SIG-M5 treated with dmso at 0.1 percent for 504 hours (cell line): Measurements from ENCODE around the gene ARHGEF16.

Source experiments
- DNase-seq: peaks from one replicate; lab custom pipeline; 2025; ENCODE audit not compliant: unreplicated experiment; lab: John Stamatoyannopoulos, UW

Gene ARHGEF16

DNA sequence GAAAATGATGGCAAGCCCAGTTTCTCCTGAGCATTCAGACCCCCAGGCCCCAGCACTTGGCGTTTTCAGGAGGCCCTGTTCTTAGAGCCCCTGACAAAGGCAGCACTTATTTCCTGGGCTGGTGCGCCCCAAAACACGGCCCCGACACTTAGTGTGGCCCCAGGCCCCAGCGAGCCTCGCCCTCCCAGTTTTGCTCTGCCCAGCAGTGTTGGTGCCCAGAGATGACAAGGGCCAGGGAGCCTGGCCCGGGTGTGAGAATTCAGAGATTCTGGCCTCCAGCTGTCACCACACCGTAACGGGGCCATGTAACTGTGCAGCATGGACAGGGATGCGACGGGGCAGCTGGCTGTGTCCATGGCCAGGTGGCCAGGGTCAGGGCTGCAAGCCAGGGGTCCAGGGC, 18.0 kb upstream of the ARHGEF16 start:
- DNase-seq, result no peak

DNA sequence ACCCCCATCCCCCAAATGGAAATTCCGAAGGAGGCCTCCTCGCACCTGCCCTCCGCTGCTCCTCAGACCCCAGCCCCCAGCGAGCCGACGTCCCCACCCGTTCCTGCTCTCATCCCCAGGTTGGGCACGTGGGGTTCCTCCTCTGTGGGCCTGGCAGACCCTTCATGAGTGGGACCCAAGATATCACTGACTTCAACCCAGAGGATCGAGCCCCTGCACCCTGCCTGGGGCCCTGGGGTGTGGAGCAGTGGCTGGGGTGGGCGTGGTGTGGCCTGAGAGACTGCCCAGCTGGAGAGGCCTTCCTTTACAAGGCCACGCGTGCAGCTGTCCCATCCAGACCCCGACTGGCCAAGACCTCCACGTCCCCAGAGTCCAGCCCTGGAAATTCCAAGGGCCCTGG, 17.6 kb upstream of the ARHGEF16 start:
- DNase-seq, result no peak

DNA sequence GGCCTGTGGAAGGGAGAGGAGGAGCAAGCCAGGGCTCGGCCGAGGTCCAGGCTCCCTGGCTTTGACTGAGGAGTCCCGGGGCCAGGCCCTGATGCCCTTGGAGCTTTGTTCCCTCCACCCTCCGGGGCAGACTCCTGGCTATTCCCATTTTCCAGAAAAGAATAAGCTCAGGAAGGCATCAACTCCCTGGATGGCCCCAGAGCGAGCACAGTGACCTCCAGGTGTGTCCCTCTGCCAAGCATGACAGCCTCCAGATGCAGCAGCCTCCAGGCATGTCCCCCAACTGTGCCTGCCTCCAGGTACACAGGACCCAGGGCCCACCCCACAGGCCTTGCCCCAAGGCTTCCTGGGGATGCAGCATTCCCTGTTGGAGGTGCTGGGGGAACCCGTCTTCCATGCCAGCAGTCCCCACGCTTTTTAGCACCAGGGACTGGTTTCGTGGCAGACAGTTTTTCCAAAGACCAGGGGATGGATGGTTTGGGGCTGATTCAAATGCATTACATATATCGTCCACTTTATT, 15.7 kb upstream of the ARHGEF16 start:
- no peak for DNase-seq

DNA sequence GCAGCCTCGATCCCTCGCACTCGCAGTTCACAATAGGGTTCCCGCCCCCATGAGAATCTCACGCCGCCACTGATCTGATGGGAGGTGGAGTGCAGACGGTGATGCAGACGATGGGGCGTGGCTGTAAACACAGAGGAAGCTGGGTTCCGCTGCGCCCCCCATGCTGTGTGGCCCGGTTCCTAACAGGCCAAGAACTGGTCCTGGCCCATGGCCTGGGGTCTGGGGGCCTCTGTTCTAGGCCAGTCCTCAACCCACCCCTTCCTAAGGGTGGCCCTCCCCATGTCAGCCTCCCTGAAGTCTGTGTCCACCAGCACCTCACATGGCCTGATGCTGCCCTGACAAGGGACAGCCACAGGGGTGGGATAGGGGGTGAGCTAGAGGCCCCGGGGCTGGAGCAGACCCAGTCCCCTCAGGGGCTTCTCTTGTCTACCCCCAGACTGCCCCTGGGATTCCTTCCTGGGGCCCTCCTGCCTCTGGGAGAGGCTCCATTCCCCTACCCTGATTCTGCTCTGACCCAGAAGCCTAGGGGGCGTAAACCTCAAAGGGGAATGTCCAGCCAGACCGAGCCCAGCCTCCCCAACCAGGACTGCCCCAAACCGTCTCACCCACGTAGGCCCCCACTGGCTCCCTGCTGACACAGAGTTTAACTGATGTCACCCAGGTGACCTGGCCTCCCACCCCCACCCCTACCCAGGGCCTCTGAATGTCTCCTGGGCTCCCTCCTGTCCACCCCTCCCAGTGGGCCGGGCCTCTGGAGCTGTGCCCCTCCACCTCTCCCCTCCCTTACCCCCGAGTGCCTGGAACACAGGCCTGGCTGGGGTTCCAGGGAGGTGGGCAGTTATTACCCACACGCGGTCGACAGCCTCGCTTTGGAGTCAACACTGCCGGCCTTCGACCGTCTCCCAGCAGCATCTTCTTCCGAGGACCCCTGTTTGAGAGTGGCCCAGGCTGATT, 14.8 kb upstream of the ARHGEF16 start:
- no peak for DNase-seq

DNA sequence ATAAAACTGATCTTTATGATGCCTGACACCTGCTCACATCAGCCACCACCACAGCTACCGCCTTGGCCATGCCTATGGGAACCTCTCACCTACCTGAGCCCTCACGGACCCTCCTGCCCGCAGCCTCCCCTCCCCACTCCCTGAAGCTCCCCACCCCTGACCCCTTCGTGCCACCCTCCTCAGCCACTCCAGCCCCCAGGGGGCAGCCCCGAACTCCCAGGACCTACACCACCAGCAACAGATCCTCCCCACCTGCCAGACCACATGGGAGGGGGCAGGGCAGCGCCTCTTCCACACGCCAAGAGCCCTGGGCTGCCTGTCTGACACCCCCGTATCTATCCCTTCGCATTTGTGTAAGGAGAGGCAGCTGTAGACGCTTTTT, 14.2 kb upstream of the ARHGEF16 start:
- no peak for DNase-seq

DNA sequence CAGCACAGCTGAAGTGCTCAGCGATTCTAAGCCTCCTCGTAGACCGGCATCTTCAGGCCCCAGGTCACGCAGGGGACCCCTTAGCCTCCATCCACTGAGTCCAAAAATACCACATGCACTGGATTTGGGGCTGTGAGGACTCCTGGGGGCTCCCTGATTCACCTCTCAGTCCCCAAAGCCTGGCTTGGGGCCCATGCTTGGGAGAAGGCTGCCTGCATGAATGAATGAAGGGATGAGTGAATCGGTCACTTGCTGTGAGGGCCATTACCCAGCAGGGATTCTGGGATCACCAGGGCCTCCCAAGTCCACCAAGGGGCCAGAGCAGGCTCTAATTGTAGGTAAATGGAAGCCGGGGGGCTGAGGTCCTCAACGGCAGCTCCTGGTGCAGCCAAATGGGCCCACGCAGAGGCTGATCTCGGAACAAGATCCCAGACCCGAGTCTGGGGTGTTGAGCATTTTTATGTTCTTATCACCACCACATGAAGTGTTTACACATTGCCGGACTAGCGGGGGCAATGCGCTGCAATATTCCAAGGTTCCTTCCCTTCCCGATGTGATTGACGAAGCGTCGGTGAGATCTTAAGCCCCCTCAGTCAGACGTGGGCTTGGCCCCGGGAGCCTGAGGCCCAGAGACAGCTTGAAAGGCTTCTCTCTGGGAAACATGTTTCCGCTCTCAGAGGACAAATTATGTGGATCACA, 13.6 kb upstream of the ARHGEF16 start:
- DNase-seq, result no peak

DNA sequence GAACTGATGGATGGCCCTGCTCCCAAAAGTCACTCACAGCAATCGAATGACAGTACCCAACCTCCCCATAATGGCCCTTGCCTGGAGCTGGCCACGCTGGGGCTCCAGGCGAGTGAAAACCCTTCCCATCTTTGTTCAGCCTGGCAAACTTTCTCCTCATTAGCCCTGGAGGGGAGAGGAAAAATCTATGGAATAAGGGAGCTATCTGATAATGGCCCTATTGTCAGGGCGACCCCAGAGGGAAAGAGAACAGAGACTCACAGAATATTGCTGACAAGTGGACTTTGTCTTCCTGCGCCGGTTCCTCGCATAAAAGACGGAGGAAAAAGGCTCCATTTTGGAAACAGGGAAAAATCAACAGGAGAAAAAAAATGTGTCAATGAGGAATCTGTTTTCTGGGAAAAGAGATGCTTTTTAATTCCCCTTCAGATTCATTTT, 13.0 kb upstream of the ARHGEF16 start:
- DNase-seq, result no peak

DNA sequence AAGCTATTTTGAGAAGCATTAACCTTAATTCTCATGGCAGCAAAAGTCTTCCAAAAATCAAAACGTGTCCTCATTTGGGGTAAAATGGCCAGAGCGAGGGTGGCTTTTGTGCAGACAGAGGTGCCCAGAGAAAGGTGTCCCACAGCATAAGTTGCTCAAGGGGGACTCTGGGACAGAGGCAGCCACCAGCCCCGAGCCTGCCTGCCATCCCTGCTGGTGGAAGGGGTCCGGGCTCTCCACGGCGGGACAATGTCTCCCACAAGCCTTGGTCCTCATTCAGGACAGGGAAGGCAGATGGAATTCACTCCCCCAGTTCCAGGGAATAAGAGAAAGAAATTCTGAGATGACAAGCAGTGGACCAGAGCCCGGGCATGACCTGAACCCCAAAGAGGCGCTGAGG, 12.6 kb upstream of the ARHGEF16 start:
- DNase-seq, result no peak

DNA sequence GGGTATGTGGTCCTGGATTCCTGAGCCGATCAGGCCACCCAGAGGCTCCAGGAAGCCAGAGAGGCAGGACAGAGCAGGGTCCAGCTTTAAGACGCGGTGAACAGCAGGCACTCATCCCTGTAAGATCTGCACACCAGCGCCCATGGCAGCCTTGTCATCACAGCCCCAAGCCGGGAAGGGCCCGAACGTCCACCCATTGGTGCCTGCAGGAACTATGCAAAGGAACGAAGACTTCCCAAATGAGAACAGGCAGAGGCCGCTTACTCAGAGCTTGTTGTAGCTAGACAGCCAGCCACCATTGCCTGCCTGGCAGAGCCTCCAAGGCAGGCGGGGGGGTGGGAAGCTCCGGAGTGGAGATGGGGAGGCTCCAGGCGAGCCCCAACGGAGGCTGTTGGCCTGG, 12.1 kb upstream of the ARHGEF16 start:
- DNase-seq, result no peak

DNA sequence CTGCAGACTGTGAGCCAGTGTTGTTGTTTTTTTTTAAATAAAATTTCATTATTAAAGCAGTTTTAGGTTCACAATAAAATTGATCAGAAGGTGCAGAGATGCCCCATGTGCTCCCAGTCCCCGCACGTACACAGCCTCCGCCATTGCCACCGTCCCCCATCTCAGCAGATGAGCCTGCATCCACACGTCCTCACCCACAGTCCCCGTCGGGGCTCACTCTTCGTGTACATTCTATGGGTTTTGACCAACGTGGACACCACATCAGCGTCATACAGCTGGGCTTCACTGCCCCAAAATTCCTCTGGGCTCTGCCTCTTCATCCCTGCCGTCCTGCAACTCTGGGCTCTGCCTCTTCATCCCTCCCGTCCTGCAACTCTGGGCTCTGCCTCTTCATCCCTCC, 11.6 kb upstream of the ARHGEF16 start:
- no peak for DNase-seq

DNA sequence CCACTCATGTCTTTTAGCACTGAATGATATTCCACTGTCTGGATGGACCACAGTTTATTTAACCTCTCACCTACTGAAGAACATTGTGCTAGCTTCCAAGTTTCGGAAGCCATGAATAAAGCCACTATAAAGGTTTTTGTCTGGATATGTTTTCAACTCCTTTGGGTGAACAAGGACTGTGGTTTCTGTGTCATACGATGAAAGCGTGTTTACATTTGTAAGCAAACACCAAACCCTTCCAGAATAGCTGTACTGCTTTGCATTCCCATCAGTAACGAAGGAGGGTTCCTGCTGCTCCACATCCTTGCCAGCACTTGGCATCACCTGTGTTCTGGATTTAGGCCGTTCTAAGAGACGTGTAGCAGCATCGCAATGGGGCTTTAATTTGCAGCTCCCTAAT, 10.7 kb upstream of the ARHGEF16 start:
- no peak for DNase-seq

DNA sequence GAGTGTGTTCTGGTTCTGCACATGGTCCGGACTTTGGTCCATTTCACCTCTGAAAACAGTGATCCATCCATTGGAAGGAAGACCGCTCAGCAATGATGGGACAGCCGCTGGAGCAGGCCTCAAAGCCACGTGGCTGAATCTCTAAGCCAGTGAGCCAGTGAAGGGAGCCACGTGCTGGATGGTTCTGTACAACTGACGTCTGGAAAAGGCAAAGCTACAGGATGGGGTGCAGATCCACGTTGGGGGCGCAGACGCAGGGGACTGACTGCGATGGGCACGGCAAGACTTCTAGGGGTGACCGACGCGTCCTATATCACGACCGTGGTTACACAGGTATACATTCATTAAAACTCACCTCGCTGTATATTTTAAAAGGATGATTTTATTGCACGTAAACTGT, 10.2 kb upstream of the ARHGEF16 start:
- DNase-seq, result no peak

DNA sequence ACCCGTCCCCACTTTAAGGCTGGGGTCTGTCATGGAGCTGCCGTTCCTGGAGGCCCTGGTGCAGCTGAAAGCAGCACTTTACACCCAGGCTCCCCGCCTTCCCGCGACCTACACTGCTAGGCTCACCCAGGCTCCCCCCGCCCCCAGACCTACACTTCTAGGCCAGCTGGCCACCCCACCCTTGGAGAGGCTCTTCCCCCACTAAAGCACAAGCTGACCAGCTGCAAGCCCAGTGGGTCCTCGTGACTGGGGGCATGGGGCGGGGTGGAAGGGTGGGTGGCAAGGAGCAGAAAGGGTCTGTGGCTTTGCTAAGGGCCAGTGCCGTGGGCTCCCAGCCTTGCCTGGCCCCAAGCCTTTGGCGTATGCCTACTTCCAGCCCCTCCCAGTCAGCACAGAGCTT, 9.7 kb upstream of the ARHGEF16 start:
- DNase-seq, result no peak

DNA sequence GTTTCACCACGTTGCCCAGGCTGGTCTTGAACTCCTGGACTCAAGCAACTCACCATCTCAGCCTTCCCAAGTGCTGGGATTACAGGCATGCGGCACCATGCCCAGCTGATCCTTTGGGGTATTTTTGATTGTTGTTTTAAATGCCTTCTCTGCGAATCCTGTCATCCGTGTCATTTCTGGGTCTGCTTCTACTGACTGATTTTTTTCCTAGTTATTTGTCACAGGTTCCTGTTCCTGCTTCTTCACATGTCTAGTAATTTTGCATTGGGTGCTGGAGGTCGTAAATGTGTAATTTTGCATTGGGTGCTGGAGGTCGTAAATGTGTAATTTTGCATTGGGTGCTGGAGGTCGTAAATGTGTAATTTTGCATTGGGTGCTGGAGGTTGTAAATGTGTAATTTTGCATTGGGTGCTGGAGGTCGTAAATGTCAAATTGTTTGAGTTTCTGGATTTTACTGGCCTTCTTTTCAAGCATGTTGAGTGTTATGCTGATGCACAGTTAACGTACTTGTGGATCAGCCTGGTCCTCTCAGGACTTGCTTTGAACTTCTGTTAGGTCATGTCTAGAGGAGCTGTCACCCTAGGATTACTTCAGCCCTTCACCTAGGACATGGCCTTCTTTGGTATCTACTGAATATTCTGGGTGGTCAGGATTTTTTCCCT, 4.1 kb upstream of the ARHGEF16 start:
- DNase-seq, result no peak

DNA sequence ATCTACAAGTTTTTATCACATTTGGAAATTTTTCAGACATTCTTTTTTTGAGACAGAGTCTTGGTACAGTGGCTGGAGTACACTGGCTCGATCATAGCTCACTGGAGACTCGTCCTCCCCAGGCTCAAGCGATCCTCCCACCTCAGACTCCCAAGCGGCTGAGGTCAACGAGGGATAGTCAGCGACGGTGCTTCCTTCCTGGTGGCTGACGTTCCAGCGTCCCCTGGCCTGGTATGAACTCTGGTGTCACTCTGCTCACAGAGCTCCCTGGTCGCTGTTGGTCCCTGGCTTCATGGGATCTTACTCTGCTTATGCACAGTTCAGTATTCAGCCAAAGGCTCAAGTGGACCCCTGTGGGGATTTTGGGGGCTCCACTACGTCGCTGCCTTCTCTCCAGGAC, 3.5 kb upstream of the ARHGEF16 start:
- DNase-seq, result no peak

DNA sequence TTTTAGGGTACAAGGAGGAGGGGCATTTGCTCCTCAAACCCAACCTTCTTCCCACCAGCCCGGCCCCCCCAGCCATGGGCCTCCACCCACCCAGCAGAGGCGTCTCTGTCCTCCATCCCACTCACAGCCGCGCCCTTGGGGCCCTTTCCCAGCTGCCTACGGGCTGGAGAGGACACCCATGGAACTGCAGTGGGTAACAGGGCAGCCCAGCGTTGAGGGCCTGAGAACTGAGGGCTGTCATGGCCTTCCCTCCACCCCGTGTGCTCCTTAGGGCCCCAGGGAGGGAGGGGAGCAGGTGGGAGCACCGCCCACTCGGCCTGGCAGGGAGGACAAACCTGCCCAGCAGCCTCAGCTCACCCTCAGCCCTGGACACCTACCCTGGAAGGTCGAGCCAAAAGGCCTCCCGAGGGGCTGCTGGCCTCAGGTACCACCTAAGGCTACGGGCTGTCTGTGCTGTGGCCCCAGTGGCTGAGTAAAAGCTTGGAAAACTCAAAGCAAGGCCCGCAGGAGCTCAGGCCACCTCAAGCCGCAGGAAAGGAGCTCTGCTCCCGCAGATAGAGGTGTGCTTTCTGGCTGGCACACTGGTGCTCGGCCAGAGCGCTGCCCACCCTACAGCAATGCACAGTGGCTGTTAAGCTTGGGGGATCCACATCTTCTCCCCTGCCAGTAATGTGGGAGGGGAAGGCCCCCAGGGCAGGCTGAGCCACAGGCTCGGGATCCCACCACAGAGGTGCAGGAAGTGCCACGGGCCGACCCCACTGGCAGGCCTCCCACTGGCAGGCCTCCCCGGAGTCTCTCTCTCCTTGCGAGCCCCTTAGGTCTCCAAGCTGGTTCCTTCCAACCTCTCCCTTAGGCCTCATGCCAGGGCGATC, 2.2 kb upstream of the ARHGEF16 start:
- no peak for DNase-seq

DNA sequence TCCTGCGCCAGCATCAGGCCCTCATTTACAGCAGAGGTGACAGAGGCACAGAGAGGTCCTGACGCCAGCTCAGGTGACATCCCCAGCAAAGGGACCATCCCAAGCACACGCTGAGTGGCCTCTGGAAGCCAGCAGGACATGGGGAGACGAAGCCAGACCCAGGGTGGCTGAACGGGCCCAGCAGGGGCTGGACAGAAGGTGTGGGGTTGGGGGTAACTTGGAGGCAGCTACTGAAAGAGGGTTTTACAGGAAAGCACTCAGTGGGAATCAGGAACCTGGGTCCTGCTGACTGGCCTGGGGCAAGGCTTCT, 1.6 kb upstream of the ARHGEF16 start:
- DNase-seq, result no peak

DNA sequence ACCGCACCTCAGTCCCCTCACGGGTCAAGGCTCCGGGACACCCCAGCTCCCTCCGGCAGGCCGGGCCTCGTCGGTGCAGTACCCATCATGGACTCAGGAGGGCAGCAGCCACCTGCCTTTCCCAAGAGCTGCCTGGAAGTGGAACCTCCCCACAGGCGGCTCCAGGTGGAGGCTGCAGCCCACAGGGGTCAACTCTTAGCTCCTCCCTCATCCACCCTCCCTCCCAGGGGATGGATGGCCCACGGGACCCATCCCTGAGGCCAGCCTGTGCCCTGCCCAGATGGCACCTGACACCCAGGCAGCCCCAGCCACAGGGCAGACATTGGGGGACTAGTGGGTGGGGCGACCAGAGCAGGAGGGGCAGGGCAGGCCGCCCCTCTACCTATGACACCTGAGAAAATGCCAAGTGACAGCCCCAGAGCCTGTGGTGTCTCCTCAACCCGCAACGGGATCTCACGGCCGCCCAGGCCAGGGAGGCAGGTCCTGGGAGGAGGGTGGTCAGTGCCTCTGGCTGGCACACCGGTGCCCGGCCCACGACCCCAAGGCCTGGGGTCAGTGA, 1.2 kb upstream of the ARHGEF16 start:
- peak; percentile 57 for DNase-seq

DNA sequence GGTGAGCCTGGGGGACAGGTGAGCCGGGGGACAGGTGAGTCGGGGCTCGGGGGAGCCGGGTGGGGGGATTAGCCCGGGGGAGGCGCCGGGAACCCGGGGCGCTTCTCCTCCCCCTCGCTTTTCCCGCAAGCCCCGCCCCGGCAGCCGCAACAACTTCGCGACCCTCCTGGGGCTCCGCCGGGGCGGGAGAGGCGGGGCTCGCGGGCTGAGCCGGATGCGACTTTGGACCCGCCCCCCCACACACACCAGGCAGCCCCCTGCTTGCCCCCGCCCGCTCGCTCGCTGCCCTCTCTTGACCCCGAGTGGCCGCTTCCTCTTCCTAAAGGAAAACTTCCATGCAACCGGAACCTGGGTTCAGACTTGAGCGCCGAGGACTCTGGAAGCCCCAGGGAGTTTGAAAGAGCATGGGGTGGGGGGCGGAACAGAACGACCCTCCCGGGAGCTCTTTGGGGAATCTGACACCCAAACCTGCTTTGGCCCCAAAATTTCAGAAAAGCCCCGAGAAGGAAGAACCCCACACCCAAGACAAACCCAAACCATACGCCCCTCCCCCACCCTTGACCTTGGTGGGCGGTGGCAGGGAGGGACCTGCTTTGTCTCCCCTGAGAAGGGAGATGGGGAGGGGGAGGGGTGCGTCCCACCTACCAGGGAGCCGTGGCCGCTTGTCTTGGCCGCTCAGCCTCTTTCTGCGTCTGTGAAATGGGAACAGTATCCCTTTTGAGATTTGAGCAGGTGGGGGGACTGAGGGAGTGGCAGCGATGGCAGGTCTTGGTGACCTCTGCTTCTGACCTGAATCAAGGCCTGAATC, 550 bp downstream of the ARHGEF16 start:
- DNase-seq, result peak; percentile 10
